Activated naive CD4-positive, alpha-beta T cell (primary cell): ENCODE results near the gene LRRTM2.
"Not testable (repeated sequence)": the region's sequence is repeated elsewhere in the genome, so short reads cannot be mapped to it uniquely, and the experiment has no call there.

Experiments
- DNase-seq, 4 experiments: peaks; one replicate each; lab custom pipeline; 2025; lab: John Stamatoyannopoulos, UW

The LRRTM2 gene

DNA sequence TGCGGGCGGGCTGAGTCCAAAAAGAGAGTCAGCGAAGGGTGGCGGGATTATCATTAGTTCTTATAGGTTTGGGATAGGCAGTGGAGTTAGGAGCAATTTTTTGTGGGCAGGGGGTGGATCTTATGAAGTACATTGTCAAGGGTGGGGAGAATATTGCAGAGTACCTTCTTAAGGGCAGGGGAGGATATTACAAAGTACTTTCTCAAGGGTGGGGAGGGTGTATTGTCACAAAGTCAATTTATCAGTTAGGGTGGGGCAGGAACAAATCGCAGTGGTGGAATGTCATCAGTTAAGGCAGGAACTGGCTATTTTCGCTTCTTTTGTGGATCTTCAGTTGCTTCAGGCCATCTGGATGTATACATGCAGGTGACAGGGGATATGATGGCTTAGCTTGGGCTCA, 40.3 kb downstream of the LRRTM2 start:
- not testable (repeated sequence) for DNase-seq

DNA sequence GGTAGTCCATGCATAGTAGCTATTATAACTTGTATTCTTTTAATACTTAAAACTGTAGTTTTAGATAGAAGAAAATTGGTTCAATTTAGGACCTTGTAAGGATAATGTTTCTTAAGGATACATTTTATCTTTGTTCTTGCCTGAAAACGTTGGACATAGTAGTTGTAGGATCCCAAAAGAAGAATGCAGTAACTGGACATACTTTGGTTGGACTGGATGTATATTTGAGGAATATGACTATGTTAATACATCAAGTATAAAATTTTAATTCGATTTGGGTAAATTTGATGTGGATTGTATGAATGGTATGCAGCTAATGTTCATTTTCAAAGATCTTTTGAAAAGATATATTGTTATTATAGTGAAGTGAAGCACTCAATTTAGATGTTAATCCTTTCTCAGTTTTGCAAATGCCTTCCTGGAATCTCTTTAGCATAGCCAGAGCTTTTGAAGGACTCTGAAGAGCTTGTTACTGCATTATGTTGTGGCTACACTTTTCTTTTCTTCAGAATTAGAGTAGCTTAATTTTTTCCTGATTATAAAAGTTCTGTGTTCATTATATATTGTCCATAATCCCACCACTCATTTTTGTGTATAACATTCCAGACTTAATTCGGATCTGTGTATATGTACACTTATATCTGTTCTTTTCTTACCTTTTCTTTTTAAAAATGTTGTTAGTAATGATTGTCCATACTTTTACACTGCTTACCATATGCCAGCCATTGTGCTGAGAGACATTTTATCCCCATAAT, 41.2 kb downstream of the LRRTM2 start:
- DNase-seq = no peak

- no peak for DNase-seq
These were observed 42.1 kb downstream of the LRRTM2 start for GRCh38 chr5:138833080-138833479.

DNA sequence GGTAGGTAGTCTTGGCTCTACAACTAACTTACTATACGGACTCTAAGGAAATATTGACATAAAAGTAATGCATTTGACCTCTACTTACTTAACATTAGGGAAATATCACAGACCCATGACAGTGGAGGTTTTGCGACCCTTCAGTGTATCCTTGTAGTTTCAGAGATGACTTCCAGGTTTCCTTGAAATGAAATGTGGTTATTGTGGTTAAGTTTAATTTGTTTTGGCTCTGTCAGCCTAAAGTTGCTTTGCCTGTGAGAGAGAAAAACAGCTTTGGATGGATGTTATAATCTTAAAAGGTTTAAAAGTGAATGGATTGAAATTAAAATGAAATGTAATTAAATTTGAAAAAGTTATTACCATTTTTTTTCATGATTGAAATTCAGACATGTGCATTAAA, 42.9 kb downstream of the LRRTM2 start:
- no peak for DNase-seq

DNA sequence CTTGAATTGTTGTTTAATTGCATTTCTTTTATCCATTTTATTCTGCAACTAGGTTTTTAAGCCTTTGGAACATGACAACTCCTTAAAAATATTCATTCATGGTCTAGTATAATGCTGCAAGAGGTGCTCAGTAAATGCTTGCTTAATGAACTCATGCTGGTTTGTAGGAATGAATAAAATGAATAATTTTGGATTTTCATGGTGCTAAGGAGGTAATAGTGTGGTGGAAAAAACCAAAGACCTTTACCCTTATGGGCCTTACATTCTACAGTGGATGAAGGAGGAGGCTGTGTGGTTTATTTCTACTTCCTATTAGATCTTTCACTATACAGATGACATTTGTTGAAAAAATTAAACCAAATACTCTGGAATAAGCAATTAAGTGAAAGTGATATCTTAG, 43.4 kb downstream of the LRRTM2 start:
- DNase-seq = no peak

DNA sequence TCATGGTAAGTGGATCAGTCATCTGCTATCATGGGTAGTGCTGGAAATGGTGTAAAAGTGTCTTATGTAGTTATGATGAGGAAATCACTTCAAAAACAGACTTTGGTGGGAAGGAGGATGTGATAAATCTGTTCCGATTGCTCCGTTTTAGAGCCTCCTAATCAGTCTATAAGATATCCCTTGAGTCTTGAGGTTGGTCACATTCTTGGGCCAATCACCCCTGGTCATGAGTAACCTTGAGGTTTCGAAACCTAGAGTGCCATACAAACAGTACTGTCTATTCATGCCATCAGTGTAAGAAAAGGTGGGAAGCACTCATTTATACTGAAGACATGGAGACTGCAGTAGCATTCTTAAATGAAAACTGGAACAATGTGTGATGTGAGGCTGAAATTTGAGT, 45.8 kb downstream of the LRRTM2 start:
- DNase-seq = no peak

- no peak for DNase-seq
These were observed 46.6 kb downstream of the LRRTM2 start for GRCh38 chr5:138828556-138828955.

DNA sequence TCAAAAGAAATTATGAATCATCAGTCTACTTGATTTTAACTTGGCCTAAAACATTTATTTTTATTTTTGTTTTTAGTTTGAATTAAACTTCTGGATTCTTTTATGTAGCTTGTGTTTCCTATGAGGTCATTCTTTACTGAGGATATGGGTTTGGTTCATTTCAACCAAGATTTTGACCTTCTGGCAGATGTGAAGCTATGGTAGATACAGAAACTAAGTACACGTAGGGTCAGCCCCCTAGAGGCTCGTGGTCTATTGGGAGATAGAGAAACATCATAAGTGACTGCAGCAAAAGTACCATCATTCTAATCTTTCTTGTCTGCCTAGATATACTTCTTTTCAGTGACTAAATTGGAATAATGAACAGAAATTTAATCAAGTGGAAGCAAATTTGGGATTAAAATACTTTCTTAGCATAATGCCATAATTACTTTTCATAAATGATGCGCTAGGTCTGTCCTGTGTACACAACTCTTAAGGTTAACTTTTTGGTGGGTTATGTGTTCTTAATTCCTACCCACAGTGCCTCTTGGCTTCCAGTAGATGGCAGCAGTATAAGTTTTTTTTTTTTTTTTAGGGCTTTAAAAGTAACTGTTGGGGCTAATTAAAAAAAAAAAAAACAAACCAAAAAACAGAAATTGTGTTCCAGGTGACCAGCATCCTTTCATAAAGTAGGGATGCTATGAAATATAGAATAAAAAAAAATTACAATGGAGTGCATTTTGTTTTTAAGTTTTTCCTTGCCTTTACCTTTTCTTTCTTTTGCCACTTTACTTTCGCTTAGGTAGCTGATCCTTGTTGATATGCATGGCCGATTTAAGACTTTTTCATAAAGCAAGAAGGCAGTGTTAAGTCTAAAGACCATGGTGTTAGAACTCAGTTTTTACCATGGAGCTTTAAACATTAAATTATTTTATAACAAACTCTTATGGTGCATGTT, 49.9 kb downstream of the LRRTM2 start:
- no peak for DNase-seq

- DNase-seq = no peak
These were observed 50.6 kb downstream of the LRRTM2 start for GRCh38 chr5:138824516-138824915.

DNA sequence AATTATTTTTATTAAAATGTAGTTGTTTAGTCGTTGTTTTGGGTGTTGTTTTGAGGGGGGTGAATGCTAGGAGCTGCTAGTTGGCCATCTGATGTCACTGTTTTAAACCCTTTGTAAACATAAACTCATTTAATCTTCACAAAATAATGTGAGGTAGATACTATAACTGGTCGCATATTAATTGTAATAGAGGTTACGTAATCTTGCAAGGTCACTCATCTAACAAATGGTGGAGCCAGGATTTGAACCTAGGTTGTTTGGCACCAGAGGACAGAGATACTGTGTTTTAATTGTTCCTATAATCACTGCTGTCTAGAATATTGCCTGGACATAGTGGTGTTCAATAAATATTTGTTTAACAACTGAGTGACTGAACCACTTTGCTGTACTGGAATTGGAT, 54.4 kb downstream of the LRRTM2 start:
- DNase-seq = no peak

- DNase-seq = no peak
These were observed 56.1 kb downstream of the LRRTM2 start for GRCh38 chr5:138819081-138819480.
